T-helper 2 cell (primary cell): ENCODE results near the gene CCDC85C.

ENCODE experiments used
- DNase-seq, 5 experiments: peaks; one replicate each; pipeline versions ENCODE4 v3.0.0 to v3.0.0-alpha.2; 2012 to 2022

The CCDC85C gene

GRCh38 chr14:99570544-99571302 is 33.3 kb downstream of the CCDC85C start:
- DNase-seq: no peak

- DNase-seq: no peak
These were observed 34.1 kb downstream of the CCDC85C start for GRCh38 chr14:99569725-99570543.

- no peak for DNase-seq
These were observed 35.1 kb downstream of the CCDC85C start for GRCh38 chr14:99568567-99569560.

- no peak for DNase-seq
These were observed 37.3 kb downstream of the CCDC85C start for GRCh38 chr14:99566390-99567354.

GRCh38 chr14:99566009-99566389 is 38.0 kb downstream of the CCDC85C start:
- DNase-seq: no peak

GRCh38 chr14:99565383-99565782 is 38.6 kb downstream of the CCDC85C start:
- DNase-seq: no peak

- DNase-seq: no peak
These were observed 39.1 kb downstream of the CCDC85C start for GRCh38 chr14:99564926-99565259.

GRCh38 chr14:99564256-99564925 is 39.6 kb downstream of the CCDC85C start:
- DNase-seq: no peak

GRCh38 chr14:99563749-99564129 is 40.3 kb downstream of the CCDC85C start:
- DNase-seq: no peak

- no peak for DNase-seq
These were observed 40.9 kb downstream of the CCDC85C start for GRCh38 chr14:99562856-99563748.

GRCh38 chr14:99561864-99562263 is 42.1 kb downstream of the CCDC85C start:
- no peak for DNase-seq

- DNase-seq: no peak
These were observed 42.9 kb downstream of the CCDC85C start for GRCh38 chr14:99560922-99561683.

GRCh38 chr14:99560403-99560802 is 43.6 kb downstream of the CCDC85C start:
- no peak for DNase-seq

GRCh38 chr14:99559286-99559990 is 44.6 kb downstream of the CCDC85C start:
- no peak for DNase-seq

- DNase-seq: no peak
These were observed 47.7 kb downstream of the CCDC85C start for GRCh38 chr14:99556134-99556791.

- DNase-seq: no peak
These were observed 49.1 kb downstream of the CCDC85C start for GRCh38 chr14:99554757-99555531.

GRCh38 chr14:99554184-99554583 is 49.8 kb downstream of the CCDC85C start:
- no peak for DNase-seq
